GM10847 (cell line): Measurements from ENCODE around the gene TMEM248.

ENCODE experiments used
- POLR2A ChIP-seq: IDR thresholded peaks from 2 replicates; pipeline ENCODE4 v1.6.1; 2011; ENCODE audit not compliant: insufficient read length; ENCODE audit errors: extremely low read depth

The TMEM248 gene

GRCh38 chr7:66907731-66908130 lies 13.3 kb upstream of the TMEM248 start:
- TF ChIP-seq POLR2A, result no peak

- TF ChIP-seq POLR2A, result no peak
These were observed 10.2 kb upstream of the TMEM248 start for GRCh38 chr7:66910789-66911188.

- no peak for TF ChIP-seq POLR2A
These were observed 8.8 kb upstream of the TMEM248 start for GRCh38 chr7:66912195-66912594.

- TF ChIP-seq POLR2A, result no peak
These were observed 7.6 kb upstream of the TMEM248 start for GRCh38 chr7:66913118-66914037.

GRCh38 chr7:66919304-66919703 lies 1.7 kb upstream of the TMEM248 start:
- no peak for TF ChIP-seq POLR2A

- no peak for TF ChIP-seq POLR2A
These were observed 1.3 kb upstream of the TMEM248 start for GRCh38 chr7:66919704-66920103.

GRCh38 chr7:66920256-66920655 lies 769 bp upstream of the TMEM248 start:
- no peak for TF ChIP-seq POLR2A

- TF ChIP-seq POLR2A, result no peak
These were observed 432 bp downstream of the TMEM248 start for GRCh38 chr7:66921396-66921917.

- TF ChIP-seq POLR2A, result no peak
These were observed 977 bp downstream of the TMEM248 start for GRCh38 chr7:66921918-66922486.

GRCh38 chr7:66925255-66925654 lies 4.2 kb downstream of the TMEM248 start:
- no peak for TF ChIP-seq POLR2A

GRCh38 chr7:66927348-66927948 lies 6.4 kb downstream of the TMEM248 start:
- TF ChIP-seq POLR2A, result no peak

- TF ChIP-seq POLR2A, result no peak
These were observed 7.4 kb downstream of the TMEM248 start for GRCh38 chr7:66928388-66928787.

GRCh38 chr7:66929165-66929564 lies 8.1 kb downstream of the TMEM248 start:
- no peak for TF ChIP-seq POLR2A

- TF ChIP-seq POLR2A, result no peak
These were observed 8.9 kb downstream of the TMEM248 start for GRCh38 chr7:66929935-66930334.

- TF ChIP-seq POLR2A, result no peak
These were observed 9.3 kb downstream of the TMEM248 start for GRCh38 chr7:66930341-66930740.

- no peak for TF ChIP-seq POLR2A
These were observed 12.4 kb downstream of the TMEM248 start for GRCh38 chr7:66933469-66933868.
